GM19463 (cell line): ENCODE results near the gene NRF1.

Source experiments
- ATAC-seq: cut with Tn5 transposase; IDR thresholded peaks from one replicate; pipeline ENCODE4 v1.9.1; 2021; ENCODE audit warnings: mild to moderate bottlenecking, moderate library complexity; ENCODE audit not compliant: unreplicated experiment

NRF1 gene

GRCh38 chr7:129798616-129799349 is 187.3 kb downstream of the NRF1 start:
- no peak for ATAC-seq

DNA sequence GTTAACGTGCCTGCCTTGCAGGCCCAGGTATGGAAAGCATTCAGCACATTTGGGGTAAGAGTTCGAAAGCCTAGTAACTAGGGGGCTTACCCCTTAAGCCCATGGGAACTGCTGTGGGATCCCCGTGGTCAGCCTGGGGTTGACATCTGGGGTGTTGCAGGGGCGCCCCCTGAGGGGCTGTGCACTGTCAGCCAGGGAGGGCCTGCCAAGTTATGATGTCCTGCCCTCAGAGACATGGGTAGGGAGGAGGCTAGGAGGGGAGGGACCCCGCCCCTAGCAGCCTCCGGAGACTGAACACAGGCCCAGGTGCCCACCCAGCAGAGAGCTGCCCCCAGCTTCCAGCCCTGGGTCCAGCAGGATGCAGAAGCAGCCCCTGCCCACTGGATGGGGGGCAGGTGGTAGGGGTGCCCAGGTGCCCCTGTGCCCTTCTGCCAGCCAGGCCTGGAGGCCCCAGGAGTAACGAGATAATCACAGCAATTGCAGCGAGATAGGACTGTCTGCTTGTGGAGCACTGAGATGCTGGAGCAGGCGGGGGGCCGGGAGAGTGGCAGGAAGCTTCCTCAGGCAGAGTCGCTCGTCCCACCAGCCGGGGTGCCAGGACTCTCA is 187.9 kb downstream of the NRF1 start:
- no peak for ATAC-seq

DNA sequence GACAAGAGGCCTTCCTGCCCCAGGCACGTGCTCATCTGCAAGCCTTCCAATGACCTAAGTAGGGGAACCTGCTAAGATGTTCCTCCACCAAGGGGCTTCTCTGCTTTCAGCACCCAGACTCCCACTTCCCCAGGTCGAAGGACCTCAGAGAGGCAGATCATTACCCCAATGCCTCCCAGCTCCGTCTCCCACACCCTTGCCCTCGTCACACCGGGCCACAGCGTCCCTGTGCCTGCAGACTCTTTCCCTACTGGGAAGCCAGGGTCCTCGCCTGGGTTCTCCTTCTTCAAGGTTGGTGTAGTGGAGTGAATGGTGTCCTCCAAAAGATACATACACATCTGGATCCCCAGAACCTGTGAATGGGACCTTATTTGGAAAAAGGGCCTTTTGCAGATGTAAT is 189.4 kb downstream of the NRF1 start:
- ATAC-seq: no peak

DNA sequence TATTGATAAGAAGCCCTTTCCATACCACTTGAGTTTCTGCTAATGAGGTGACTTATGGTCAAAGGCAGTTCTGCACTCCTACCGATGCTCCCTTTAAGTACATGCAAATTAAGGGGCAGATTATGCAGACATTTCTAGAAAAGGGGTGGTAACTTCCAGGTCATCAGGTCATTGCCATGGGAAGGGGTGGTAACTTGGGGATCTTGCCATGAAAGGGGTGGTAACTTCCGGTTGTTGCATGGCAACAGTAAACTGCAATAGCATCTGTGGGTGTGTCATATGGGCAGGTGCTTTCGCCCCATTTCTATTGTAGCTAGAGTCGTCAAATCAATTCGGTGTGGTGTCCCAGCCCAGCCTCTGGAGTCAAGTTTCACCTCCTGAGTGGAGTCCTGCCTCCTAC is 190.4 kb downstream of the NRF1 start:
- no peak for ATAC-seq

GRCh38 chr7:129803546-129804081 is 192.1 kb downstream of the NRF1 start:
- ATAC-seq: no peak

- ATAC-seq: no peak
Observed at GRCh38 chr7:129804111-129804889, 192.8 kb downstream of the NRF1 start.

DNA sequence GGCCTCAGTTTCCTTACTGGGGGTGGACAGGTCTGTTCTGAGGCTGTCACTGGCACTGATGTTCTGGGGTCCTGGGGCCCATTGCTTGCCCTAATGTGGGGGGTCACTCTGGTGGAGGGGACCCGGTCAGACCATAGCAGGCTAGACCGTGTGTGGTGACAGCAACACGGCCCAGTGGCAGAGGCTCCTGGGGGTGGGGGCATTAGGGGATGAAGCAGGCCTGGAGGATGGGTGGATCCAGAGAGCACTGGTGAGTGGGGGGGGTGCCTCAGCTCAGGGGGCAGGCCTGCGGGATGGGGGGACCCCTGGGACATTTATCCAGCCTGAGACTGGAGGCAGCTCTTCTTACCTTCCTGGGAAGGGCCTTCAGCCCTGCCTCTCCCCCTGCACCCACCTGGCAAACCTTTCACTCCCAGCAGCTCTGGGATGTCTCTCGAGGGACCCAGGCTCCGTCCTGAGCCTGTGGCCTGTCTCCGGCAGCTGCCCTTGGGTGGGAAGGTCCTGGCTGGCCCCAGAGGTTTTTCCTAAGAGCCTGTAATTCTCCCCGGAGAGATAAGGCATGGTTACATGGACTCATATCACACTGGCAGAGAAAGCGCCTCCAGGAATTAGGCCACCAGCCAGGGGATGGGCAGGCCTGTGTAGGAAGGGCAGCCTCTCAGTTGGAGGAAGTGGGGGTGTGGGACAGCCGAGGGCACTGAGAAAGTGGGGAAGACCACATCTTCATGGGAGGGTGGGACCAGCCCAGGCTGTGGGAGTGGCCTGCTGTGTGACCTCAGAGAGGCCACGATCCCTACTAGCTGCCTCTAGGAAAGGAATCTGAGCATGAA is 193.6 kb downstream of the NRF1 start:
- ATAC-seq: no peak
